HepG2 (cell line): ENCODE data around the gene CYP2A13. TPM values are rescaled to one million over a fixed set of nuclear protein-coding genes. Genes with fewer than 3 reads are reported as not detected.

Experiments
- ATAC-seq: fragments of 200-7000 bp; cut with Tn5 transposase; 3 replicates; pipeline ENCODE4 v1.9.1; 2020; ENCODE audit warnings: mild to moderate bottlenecking, moderate library complexity
- BruUV-seq: library from RNA; stranded (reverse); fragments of 400-500 nt; replicated peaks from 2 replicates; lab custom pipeline; 2021; lab: Mats Ljungman, UMichigan
- CTCF ChIA-PET: fragments of 300-600 bp; formaldehyde crosslinking; extraction: SDS; loops from one replicate; lab custom pipeline; 2021; ENCODE audit warnings: low total read pairs, inconsistent platforms, low intra/inter-chr PET ratio; lab: Yijun Ruan, JAX
- POLR2A ChIA-PET: fragments of 350-600 bp; sonication (Branson Sonifier 250); formaldehyde crosslinking; loops from one replicate; lab custom pipeline; 2020; ENCODE audit warnings: antibody characterized with exemption, inconsistent platforms; lab: Yijun Ruan, JAX
- DNase-seq: peaks from one replicate; pipeline ENCODE4 v3.0.0-alpha.2; 2015; ENCODE audit warnings: low spot score
- FAIRE-seq: peaks from 3 replicates; lab custom pipeline; 2011; peaks lifted over from hg19 to GRCh38; lab: Jason Lieb, UNC
- H2AFZ ChIP-seq: one replicate; pipeline ENCODE4 v1.6.1; 2011; ENCODE audit warnings: low read length, inconsistent platforms
- H3K27ac ChIP-seq: fragments of 300-600 bp; 3 replicates; pipeline ENCODE4 v1.8.0; 2011; ENCODE audit warnings: mixed run types, mild to moderate bottlenecking, mixed read lengths, low read length, inconsistent platforms; ENCODE audit not compliant: insufficient read depth; ENCODE audit errors: extremely low read length
- H3K27me3 ChIP-seq, 2 experiments: fragments of 200-600 bp in 1 of 2; 2 replicates in 1 of 2; 3 replicates in 1 of 2; pipeline versions ENCODE4 v1.6.0 to v1.8.0; 2011; ENCODE audit warnings: low read length in 2 of 2, mild to moderate bottlenecking in 2 of 2, moderate library complexity in 2 of 2, inconsistent platforms in 1 of 2; ENCODE audit not compliant: insufficient read depth in 2 of 2, control insufficient read depth in 1 of 2
- H3K36me3 ChIP-seq, 2 experiments: fragments of 200-600 bp in 1 of 2; replicated peaks in 1 of 2; 2 replicates in 1 of 2; 3 replicates in 1 of 2; pipeline versions ENCODE4 v1.5.1 to v1.8.0; 2011; ENCODE audit warnings: low read length in 2 of 2, inconsistent platforms in 1 of 2; ENCODE audit not compliant: insufficient read depth in 2 of 2, control insufficient read depth in 1 of 2
- H3K4me1 ChIP-seq: 2 replicates; pipeline ENCODE4 v1.5.1; 2012; ENCODE audit warnings: low read length, inconsistent platforms; ENCODE audit not compliant: insufficient read depth
- H3K4me2 ChIP-seq: 2 replicates; pipeline ENCODE4 v1.6.0; 2011; ENCODE audit warnings: low read depth, low read length, inconsistent platforms
- H3K4me3 ChIP-seq, 3 experiments: fragments of 200-600 bp in 1 of 3; sonication (generic), shearing (Covaris generic) in 1 of 3; replicated peaks in 1 of 3; 2 replicates each; pipeline ENCODE4 v1.5.1; 2011 to 2016; ENCODE audit warnings: low read length in 3 of 3, inconsistent platforms in 2 of 3, low read depth in 2 of 3, mild to moderate bottlenecking in 2 of 3, control low read depth in 1 of 3, mixed read lengths in 1 of 3; ENCODE audit not compliant: insufficient read depth in 1 of 3
- H3K79me2 ChIP-seq: one replicate; pipeline ENCODE4 v1.6.1; 2011; ENCODE audit warnings: low read length, inconsistent platforms; ENCODE audit not compliant: insufficient read depth
- H3K9ac ChIP-seq: 2 replicates; pipeline ENCODE4 v1.6.0; 2011; ENCODE audit warnings: mild to moderate bottlenecking, low read depth, low read length, inconsistent platforms; ENCODE audit not compliant: insufficient read depth
- H3K9me3 ChIP-seq: 2 replicates; pipeline ENCODE4 v1.5.1; 2012; ENCODE audit warnings: mild to moderate bottlenecking, low read length
- H4K20me1 ChIP-seq: 2 replicates; pipeline ENCODE4 v1.6.0; 2011; ENCODE audit warnings: inconsistent platforms, mild to moderate bottlenecking, low read length, moderate library complexity; ENCODE audit not compliant: insufficient read depth
- FLYWCH1 ChIP-seq: sonication (generic); formaldehyde crosslinking; IDR thresholded peaks from 2 replicates; pipeline ENCODE4 v1.8.1; 2023; ENCODE audit warnings: mild to moderate bottlenecking, missing genetic modification reagents
- HMG20B ChIP-seq: conservative IDR thresholded peaks from 2 replicates; pipeline ENCODE4 v1.6.1; 2016; ENCODE audit warnings: missing genetic modification reagents, missing compliant biosample characterization
- IRF9 ChIP-seq: sonication (generic); formaldehyde crosslinking; IDR thresholded peaks from 2 replicates; pipeline ENCODE4 v1.8.0; 2022; ENCODE audit warnings: missing genetic modification reagents, mild to moderate bottlenecking, borderline replicate concordance
- KAT8 ChIP-seq: IDR thresholded peaks from 2 replicates; pipeline ENCODE4 v1.6.1; 2016; ENCODE audit warnings: missing genetic modification reagents, missing compliant biosample characterization
- MAZ ChIP-seq, 2 experiments: sonication (generic) in 1 of 2; formaldehyde crosslinking in 1 of 2; IDR thresholded peaks; 2 replicates each; pipeline versions ENCODE4 v1.5.0 to v1.6.1; 2012 to 2020; ENCODE audit warnings: low read depth in 2 of 2, mild to moderate bottlenecking in 2 of 2, borderline replicate concordance in 1 of 2, improper control_type of control experiment in 1 of 2, low read length in 1 of 2, missing genetic modification reagents in 1 of 2, moderate library complexity in 1 of 2
- MZF1 ChIP-seq: sonication (generic); formaldehyde crosslinking; IDR thresholded peaks from 2 replicates; pipeline ENCODE4 v1.8.1; 2023; ENCODE audit warnings: mild to moderate bottlenecking, missing genetic modification reagents, borderline replicate concordance
- NFE2L2 ChIP-seq: fragments of 150-350 bp; IDR thresholded peaks from 2 replicates; pipeline ENCODE4 v1.6.1; 2014; ENCODE audit warnings: low read length
- PLRG1 ChIP-seq: fragments of 450-650 bp; conservative IDR thresholded peaks from 2 replicates; pipeline ENCODE4 v1.6.1; 2016
- SATB2 ChIP-seq: sonication (generic); formaldehyde crosslinking; IDR thresholded peaks from 2 replicates; pipeline ENCODE4 v1.5.0; 2020; ENCODE audit warnings: missing genetic modification reagents
- TFE3 ChIP-seq: IDR thresholded peaks from 2 replicates; pipeline ENCODE4 v1.6.1; 2016
- THYN1 ChIP-seq: sonication (generic); formaldehyde crosslinking; IDR thresholded peaks from 2 replicates; pipeline ENCODE4 v1.8.1; 2023; ENCODE audit warnings: low read depth, mild to moderate bottlenecking, moderate library complexity, missing genetic modification reagents, borderline replicate concordance
- ZBTB43 ChIP-seq: sonication (generic); formaldehyde crosslinking; conservative IDR thresholded peaks from 2 replicates; pipeline ENCODE4 v1.4.0; 2020; ENCODE audit warnings: missing genetic modification reagents
- ZHX1 ChIP-seq: sonication (generic); formaldehyde crosslinking; IDR thresholded peaks from 2 replicates; pipeline ENCODE4 v1.8.1; 2022; ENCODE audit warnings: low read depth, mild to moderate bottlenecking, missing genetic modification reagents
- ZKSCAN8 ChIP-seq: IDR thresholded peaks from 2 replicates; pipeline ENCODE4 v1.6.1; 2016; ENCODE audit warnings: borderline replicate concordance, missing genetic modification reagents, missing compliant biosample characterization
- ZMYM4 ChIP-seq: sonication (generic); formaldehyde crosslinking; IDR thresholded peaks from 2 replicates; pipeline ENCODE4 v1.8.1; 2023; ENCODE audit warnings: mild to moderate bottlenecking, missing genetic modification reagents
- ZNF24 ChIP-seq: fragments of 450-650 bp; IDR thresholded peaks from 2 replicates; pipeline ENCODE4 v1.6.1; 2017; ENCODE audit warnings: antibody characterized with exemption, mild to moderate bottlenecking
- ZNF674 ChIP-seq: sonication (generic); formaldehyde crosslinking; IDR thresholded peaks from 2 replicates; pipeline ENCODE4 v1.5.0; 2020; ENCODE audit warnings: low read depth, mild to moderate bottlenecking, missing genetic modification reagents
- WGBS: methylation state at CpG from one replicate; pipeline ENCODE4 v1.1.6; 2017; ENCODE audit warnings: low lambda C conversion rate; 5-methylcytosine and 5-hydroxymethylcytosine counted together
- in situ Hi-C: cut with HindIII; loops from 2 replicates; pipeline ENCODE4 v1.10.0; 2017; ENCODE audit warnings: low pct_unique_long_range_greater_than_20kb; ENCODE audit not compliant: extremely low pct_ligation_motif_present
- intact Hi-C: fragments of 100-400 bp; cut with micrococcal nuclease; formaldehyde crosslinking; loops from one replicate; pipeline ENCODE4 v1.10.0; 2022; ENCODE audit not compliant: unreplicated experiment
- polyA plus RNA-seq, 8 experiments: library from polyadenylated mRNA; depleted of rRNA in 3 of 8; stranded (reverse) in 7 of 8; unstranded in 1 of 8; fragments of >200 nt; fragmentation: Illumina TruSeq in 4 of 8; extraction: Trizol in 4 of 8; gene quantifications; 2 replicates each; pipeline versions ENCODE4 v1.2.1 to v1.2.3, GENCODE V29; 2011 to 2016; ENCODE audit warnings: low read depth in 4 of 8, missing spikeins in 1 of 8, mixed read lengths in 1 of 8; ENCODE audit not compliant: insufficient read depth in 1 of 8
- total RNA-seq, 5 experiments: library from RNA; depleted of rRNA; stranded (reverse); fragments of >200 nt; fragmentation: Illumina TruSeq; extraction: Trizol; gene quantifications; 2 replicates each; pipeline ENCODE4 v1.2.3, GENCODE V29; 2016; ENCODE audit warnings: low read depth in 1 of 5

CYP2A13 gene
- total and polyA plus RNA-seq, 2 of the 13 experiments (the other 11 are each of a cell fraction or from before 2014, with no cell fraction given): not detected

GRCh38 chr19:41136636-41137455 is 48.6 kb downstream of the CYP2A13 start:
- H2AFZ ChIP-seq: no peak overlapping the region
- intact Hi-C loops: no loop called here
- H3K9me3 ChIP-seq: no peaks in the 10 kb centered on the region
- no TSS peak for BruUV-seq
- H3K27ac ChIP-seq: no peak overlapping the region
- H3K4me2 ChIP-seq: no peak overlapping the region
- H3K36me3 ChIP-seq: no peaks in the 10 kb centered on the region
- H4K20me1 ChIP-seq: no peaks in the 10 kb centered on the region
- TF ChIP-seq THYN1 (CRISPR knock-in tag) (no peak), FLYWCH1 (CRISPR knock-in tag) (no peak), ZMYM4 (CRISPR knock-in tag) (no peak), IRF9 (CRISPR knock-in tag) (no peak), HMG20B (no peak), TFE3 (CRISPR knock-in tag) (no peak), MAZ (IDR thresholded peaks at IDR 0.05; ENCODE audit: borderline replicate concordance, low read depth, low read length) (no peak), MAZ (CRISPR knock-in tag; IDR thresholded peaks at IDR 0.05; ENCODE audit: low read depth) (no peak), PLRG1 (no peak), MZF1 (CRISPR knock-in tag) (no peak), ZHX1 (no peak), ZBTB43 (CRISPR knock-in tag) (no peak), ZKSCAN8 (CRISPR knock-in tag) (no peak), SATB2 (CRISPR knock-in tag) (no peak), NFE2L2 (no peak), ZNF674 (no peak), ZNF24 (no peak), KAT8 (CRISPR knock-in tag) (no peak)
- no peak overlapping the region for H3K9ac ChIP-seq
- in situ Hi-C loops: loop anchor here (10.0 to 25.0 kb wide), 2 partner anchors 322 to 475 kb away; no protein-coding TSS in a partner anchor
- POLR2A ChIA-PET: no interaction called here
- no peak for ATAC-seq
- no peak overlapping the region for H3K4me3 ChIP-seq
- no peaks in the 10 kb centered on the region for H3K79me2 ChIP-seq
- peaks cover 1 to 4% of the 10 kb centered on the region in 2 experiments; a peak in 3 of 5 replicates for H3K27me3 ChIP-seq
- DNase-seq: no peak
- WGBS: 65% methylated on average over 24 of the region's 31 CpGs
- no peak for FAIRE-seq
- CTCF ChIA-PET: no interaction called here
- H3K4me1 ChIP-seq: no peaks in the 10 kb centered on the region
